Sigmoid colon (tissue), 4 donors: ENCODE measurements around the gene NR3C2.

Source experiments
- EP300 ChIP-seq, 4 donors: sonication (generic); formaldehyde crosslinking; IDR thresholded peaks; one replicate each; pipeline ENCODE4 v1.6.1; 2017; ENCODE audit warnings: antibody characterized with exemption in 4 of 4
- POLR2A ChIP-seq, 2 donors: fragments of 450-650 bp; IDR thresholded peaks; one replicate each; pipeline ENCODE4 v1.6.1; 2016; ENCODE audit warnings: antibody characterized with exemption in 2 of 2, mild to moderate bottlenecking in 2 of 2, moderate library complexity in 2 of 2
- TF ChIP-seq, protein P1 (sequence below), 4 experiments: fragments of 450-650 bp in 3 of 4; fragments of 200-600 bp in 1 of 4; IDR thresholded peaks; one replicate each; pipeline ENCODE4 v1.5.1; 2016 to 2019; ENCODE audit warnings: antibody characterized with exemption in 4 of 4, mild to moderate bottlenecking in 3 of 4, moderate library complexity in 2 of 4

DNA sequence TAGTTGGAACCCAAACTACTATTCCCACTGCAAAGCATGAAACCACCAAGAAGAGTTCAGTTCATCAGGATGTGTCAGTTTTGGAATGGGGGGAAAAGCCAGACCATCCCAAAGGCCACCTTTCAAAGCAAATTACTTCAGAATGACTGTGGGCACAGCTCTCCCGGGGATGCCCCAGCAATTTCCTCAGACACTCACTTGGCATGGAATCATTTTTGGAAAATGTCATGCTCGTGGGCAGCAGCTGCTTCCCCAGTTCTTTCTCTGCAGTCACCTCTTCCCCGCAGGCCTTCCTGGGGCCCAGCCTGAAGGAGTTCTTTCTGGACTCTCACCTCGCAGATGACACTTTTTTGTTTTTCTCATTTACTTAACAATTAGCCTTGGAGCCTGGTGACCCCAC is 350.3 kb downstream of the NR3C2 start:
- TF ChIP-seq EP300 (IDR thresholded peaks at IDR 0.05) (no peak), POLR2A (IDR thresholded peaks at IDR 0.05) (no peak)
- TF ChIP-seq, protein P1, sequence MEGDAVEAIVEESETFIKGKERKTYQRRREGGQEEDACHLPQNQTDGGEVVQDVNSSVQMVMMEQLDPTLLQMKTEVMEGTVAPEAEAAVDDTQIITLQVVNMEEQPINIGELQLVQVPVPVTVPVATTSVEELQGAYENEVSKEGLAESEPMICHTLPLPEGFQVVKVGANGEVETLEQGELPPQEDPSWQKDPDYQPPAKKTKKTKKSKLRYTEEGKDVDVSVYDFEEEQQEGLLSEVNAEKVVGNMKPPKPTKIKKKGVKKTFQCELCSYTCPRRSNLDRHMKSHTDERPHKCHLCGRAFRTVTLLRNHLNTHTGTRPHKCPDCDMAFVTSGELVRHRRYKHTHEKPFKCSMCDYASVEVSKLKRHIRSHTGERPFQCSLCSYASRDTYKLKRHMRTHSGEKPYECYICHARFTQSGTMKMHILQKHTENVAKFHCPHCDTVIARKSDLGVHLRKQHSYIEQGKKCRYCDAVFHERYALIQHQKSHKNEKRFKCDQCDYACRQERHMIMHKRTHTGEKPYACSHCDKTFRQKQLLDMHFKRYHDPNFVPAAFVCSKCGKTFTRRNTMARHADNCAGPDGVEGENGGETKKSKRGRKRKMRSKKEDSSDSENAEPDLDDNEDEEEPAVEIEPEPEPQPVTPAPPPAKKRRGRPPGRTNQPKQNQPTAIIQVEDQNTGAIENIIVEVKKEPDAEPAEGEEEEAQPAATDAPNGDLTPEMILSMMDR (IDR thresholded peaks at IDR 0.05) = no peak
